GM21825 (cell line): ENCODE data around the gene WT1.
"Not testable (repeated sequence)": the region's sequence is repeated elsewhere in the genome, so short reads cannot be mapped to it uniquely, and the experiment has no call there.

Experiments
- ATAC-seq: cut with Tn5 transposase; IDR thresholded peaks from one replicate; pipeline ENCODE4 v1.9.1; 2021; ENCODE audit warnings: mild to moderate bottlenecking, moderate library complexity; ENCODE audit not compliant: unreplicated experiment

The WT1 gene

DNA sequence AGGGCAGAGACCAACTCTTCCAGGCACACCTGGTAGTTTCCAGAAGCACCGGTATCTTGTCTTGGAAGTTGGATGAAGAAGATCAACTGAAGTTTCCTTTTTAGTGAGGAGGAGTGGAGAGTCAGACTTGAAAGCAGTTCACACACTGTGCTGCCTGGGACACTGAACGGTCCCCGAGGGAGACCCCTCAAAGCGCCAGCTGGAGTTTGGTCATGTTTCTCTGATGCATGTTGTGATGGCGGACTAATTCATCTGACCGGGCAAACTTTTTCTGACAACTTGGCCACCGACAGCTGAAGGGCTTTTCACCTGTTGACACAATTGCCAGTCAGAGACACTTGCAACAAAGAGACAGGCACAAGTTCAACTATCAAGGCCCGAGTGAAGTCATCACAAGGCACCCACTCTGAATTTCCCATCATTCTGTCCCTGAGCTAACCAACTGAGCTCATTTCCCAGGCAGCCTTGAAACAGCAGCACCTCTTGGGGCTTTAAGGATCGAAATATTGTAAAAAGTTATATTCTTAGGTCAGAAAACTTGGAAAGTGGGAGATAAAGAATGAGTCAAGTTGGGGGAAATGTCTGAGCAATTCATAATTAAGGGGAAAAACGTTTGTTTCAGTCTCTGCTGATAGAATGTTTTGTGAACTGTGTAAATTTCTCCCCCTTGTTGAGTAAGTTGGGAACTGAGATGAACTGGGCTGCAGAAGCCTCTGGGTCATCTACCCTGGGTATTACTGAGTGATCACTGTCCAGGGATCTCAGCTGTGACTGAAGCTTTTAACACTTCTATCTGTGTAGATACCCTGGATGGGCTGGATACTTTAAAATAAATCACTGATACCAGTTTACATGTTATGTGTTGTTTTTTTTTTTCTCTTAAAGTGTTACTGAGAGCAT, 46.2 kb downstream of the WT1 start:
- no peak for ATAC-seq

DNA sequence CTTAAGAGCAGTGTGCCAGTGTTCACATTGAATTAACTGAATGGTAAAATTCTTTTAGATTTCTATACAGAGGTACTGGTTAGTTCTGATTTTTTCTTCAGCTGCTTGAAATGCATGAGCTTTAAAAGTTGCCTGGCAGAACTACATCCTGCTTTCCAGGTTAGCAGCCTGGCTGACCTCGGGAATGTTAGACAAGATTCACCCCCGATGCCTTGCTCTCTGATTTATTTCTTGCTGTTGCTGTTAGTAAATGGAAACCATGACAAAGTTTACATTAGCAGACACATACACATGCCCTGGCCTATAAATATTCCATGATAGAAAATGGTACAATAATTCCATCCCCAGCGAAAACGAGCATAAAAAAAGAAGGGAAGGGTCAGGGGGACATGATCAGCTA, 47.0 kb downstream of the WT1 start:
- ATAC-seq: no peak

DNA sequence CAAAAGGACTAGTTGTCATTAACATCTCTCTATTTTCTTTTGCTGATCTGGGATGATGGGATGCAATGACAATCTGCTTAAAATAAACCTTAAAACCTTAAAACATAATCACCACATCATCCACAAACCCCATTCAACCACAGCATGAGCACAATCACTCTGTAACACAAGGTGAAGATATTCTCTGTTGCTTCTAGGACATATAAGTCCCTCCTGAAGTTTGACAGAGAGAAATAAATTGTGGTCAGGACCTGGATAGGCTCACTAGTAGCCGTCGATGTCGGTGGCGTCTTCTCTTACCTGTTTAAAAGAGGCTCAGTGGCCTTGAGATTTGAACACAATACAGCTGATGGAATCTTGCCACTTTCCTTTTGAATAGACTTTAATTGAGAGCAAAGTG, 47.9 kb downstream of the WT1 start:
- ATAC-seq: no peak

DNA sequence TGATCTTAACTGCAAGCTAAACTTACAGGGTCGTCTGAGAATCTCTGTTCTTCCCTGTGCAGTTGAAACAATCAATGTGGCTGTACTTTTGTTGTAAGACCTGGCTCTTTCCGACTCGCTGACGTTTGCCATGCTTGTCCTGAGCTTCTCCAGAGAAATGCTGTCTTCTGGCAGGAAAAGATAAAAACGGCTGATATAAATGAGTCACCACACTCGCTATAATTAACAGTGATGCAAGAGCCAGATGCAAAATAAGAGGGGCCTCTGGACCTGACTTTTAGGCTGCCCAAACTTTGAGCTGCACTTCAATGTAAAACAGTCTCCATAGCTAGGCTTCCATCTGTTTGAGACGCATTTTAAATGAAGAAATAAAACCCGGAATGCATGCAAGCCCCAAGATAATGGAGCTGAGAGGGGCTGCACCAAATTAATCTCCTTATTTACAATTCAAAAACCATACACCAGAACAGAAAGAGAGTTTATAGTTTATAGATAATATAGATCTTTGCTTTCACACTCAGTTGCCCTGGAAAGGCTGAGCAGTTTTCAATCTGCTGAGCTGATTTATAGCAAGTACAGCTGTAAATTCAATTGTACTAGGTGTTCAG, 48.5 kb downstream of the WT1 start:
- no peak for ATAC-seq

DNA sequence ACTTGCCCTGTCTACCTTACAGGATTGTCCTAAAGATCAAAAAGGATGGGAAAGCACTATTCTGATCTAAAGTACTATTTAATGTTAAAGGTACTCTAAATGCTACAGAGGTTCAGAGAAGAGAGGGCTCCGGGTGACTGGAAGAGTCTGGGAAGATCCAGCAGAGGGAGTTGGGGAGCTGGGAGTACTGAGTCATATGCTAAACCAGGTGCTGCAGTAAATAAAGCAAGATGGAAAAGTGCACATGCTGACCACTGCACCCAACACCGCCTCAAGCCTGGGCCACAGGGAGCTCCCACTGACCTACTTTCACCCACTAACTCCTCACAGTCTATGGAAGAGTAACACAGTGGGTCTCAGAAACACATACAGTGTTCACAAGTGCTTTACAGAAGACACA, 49.3 kb downstream of the WT1 start:
- ATAC-seq: no peak

DNA sequence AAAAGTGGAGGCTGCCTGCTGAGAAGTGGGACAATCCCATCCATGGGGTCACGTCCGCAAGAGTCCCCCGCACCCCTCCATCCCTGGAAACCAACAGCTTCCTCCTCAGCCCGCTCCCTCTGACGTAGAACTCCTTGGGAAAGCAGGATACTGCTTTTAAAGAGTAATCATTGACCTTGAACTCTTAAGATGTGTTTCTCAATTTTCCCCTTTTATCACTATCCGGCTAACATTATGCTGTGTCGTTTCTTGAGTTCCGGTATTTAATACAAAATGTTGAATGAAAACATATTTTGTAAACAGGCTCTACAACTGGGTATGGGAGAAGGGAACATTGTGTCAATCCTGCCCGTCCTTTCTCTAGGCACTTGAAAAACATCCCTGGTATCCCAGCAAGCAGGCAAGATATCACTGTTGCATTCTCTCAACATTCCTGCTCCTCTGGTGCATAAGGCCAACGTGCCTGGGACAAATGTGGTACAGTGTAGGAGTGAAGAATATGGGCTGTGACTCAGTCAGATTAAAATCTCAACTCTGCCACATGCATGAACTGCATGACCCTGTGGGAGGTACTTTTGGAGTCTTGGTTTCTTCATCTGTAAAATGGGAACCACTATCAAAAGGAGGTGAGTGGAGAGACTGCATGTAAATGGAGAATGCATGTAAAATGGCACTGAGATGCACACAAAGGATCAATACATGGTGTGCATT, 52.8 kb downstream of the WT1 start:
- no peak for ATAC-seq

DNA sequence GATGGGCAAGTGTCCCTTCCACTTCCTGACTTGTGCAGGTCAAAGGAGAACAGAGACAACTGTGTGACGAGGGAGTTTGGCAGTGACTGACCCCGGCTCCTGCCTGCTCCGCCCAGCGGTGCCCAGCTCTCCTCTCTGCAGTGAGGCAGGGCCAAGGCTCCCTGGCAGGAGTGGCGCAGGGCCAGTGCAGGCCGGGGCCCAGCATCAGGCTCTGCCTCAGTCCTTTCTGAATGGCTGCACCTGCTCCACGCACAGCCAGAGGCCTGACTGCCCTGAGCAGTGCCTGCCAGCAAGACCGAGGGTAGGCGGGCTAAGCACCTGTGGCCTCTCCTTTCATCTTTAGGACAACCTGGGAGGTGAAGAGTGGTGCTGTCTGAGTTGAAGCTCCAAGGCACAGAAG, 54.2 kb downstream of the WT1 start:
- no peak for ATAC-seq

DNA sequence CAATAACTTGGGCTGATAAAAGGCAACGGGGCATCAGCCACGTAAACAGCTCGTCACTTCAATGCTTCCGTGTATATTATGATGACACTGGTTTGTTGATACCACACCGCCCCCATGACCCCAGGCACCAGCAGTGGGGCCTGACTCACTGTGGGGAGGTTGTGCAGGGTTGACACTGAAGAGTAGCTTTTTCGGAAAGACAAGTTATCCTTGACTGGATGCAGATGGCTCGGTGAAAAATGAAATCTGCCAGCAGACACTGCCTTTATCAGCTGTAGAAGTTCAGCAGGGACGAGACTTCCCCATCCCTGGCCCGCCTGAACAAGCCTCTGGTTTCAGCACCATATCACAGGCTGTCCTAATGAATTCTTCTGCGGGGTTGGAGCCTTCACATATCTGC, 55.6 kb downstream of the WT1 start:
- ATAC-seq: no peak

DNA sequence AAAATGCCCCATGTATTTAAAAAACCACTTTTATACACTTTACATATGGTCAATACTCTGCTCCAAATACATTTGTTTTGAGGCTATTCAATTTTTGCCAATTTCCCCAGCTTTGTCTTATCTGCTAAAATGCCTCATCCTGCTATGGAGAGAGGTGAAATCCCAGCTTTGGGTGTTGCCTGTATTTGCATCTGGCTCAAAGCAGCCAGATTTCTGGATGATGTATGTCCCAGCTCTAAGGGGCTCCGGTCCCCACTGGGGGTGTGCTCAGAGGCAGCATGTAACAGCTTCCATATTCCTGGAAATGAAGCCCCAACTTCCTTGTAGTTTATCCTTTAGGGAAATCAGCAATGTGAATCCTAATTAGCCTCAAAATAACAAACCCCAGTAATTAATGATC, 59.5 kb downstream of the WT1 start:
- no peak for ATAC-seq

DNA sequence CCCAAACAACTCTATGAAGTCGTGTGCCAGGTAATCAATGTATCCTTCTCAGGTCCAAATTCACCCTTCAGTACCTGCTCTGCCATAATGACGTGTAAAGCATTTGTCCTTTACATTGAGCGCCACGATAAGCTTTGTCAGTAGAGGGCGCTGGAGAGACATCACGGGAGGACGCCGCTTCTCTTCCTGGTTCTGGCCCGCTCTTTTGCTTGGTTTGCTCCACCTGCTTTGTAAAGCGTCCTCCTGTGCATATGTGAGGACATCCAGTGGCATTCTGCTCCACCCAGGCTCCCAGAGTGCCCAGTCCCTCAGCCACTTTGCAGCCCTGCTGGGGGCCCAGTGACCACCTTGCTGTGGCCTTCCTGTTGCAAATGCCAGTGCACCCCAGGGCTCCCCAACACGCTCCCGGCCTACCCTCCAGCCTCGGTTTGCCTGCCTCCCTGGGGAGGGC, 61.1 kb downstream of the WT1 start:
- peak; percentile 57 for ATAC-seq

DNA sequence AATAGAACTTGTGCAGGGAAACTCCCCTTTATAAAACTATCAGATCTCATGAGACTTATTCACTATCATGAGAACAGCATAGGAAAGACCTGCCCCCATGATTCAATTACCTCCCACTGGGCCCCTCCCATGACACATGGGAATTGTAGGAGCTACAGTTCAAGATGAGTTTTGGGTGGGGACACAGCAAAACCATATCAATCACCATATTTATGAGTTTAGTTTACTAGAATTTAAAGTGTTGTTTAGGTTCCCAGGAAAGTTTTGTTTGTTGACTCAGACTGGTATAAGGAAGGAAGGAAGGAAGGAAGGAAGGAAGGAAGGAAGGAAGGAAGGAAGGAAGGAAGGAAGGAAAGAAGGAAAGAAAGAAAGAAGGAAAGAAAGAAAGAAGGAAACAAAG, 65.4 kb downstream of the WT1 start:
- ATAC-seq: not testable (repeated sequence)

DNA sequence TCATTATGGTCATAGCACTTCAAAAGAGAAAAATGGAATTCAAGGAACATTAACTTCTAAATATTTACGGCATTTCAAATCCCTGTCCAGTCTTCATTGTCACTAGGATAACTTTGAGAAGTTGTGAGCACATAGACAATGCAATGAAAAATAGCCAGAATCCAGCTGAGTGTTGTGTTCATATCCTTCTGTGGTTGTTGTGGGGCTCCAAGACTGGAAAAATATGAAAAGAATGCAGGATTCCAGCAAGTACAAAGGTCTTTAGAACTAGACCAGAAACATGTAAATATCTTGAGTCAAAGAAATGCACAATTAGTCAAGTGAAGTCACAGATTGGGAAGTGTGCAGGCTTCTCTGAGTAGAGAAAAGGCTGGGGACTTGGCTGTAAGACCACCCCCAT, 68.7 kb downstream of the WT1 start:
- ATAC-seq: no peak

DNA sequence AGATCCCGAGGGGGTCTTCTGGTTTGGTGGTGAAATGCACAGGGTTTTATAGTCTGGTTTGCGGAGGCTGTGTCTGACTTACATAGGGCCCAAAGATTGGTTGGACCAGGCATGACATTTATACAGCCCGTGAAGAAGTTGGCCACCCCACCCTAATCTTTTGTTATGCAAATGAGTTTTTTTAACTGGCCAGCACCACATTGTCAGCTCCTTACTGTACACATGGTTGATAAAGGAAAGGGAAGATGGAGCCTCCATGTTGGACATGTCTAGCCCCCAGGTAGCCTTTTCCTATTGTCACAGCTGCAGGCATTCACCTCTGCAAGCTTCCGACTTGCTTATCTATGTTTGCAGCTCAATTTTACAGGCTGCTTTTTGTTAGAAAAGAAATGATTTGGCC, 70.1 kb downstream of the WT1 start:
- ATAC-seq: no peak

DNA sequence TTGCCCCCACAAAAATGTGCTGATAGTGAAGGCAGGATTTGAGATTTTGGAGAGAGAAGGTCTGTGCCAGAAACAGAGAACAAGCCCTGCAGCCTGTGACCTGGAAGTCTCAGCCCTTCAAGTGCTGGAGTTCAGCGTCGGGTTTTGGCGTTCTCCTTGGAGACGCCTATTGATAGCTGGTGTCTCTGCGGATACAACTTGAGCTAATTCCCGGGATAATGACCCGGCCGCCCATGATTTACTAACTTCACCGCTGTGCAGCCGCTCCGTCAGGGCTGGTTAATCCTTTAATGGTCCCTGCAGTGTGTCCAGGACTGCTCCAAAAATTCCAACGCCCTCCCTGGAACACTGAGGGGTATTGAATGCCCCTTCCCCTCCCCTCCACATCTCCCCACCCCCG, 76.6 kb downstream of the WT1 start:
- ATAC-seq: no peak

DNA sequence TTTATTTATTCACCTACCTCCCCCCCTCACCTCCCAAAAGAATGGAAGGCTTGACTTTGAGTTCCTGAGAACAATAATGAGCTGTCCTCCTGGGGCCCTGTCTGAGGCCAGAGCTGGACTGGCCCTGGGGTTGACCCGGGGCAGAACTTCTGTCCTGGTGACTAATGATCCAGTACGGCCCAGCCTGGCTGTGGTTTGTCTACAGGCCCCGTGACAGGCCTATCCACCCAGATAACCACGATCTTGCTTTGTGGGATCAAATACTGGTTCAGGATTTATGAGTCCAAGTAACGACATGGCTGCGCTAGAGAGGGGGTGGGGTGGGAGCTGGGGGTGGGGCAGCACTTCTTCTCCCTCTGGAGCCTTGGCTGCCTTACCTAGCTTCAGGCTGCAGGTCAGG, 81.5 kb downstream of the WT1 start:
- ATAC-seq: no peak

DNA sequence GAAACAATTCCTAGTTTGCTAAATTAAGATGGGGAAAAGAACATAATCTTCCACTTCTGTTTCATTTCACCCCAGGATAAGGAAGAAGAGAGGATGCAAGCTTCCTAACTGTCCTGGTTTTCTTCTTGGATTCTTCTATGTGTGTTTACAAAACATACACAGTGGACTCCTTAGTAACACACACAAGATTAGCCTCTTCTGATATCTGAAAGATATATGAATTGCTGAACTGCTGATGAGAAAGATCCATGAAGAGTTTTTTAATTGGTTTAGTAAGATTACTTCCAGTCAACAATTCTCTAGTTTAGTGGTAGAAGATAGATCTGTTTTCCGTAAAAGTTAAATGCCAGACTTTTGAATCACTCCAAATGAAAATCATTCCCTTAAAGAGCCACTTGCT, 86.8 kb downstream of the WT1 start:
- no peak for ATAC-seq

DNA sequence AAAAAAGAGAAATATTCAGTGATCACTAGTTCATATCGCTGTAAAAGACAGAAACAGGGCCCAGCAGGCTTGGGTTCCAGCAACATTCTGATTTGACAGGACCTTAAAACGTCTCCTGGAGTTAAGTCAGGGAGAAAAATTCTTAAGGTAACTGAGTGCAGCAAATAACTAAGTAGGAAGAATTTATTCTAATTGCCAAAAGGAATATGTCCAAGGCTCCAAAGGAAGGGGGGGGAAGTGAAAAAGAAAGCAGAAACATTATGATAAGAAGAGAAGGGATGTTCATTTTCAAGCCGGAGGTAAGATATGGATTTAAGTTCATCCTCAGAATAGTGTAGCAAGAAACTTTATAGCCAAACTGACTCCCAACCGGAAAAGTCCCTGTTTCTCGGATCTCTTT, 90.4 kb downstream of the WT1 start:
- ATAC-seq: no peak

DNA sequence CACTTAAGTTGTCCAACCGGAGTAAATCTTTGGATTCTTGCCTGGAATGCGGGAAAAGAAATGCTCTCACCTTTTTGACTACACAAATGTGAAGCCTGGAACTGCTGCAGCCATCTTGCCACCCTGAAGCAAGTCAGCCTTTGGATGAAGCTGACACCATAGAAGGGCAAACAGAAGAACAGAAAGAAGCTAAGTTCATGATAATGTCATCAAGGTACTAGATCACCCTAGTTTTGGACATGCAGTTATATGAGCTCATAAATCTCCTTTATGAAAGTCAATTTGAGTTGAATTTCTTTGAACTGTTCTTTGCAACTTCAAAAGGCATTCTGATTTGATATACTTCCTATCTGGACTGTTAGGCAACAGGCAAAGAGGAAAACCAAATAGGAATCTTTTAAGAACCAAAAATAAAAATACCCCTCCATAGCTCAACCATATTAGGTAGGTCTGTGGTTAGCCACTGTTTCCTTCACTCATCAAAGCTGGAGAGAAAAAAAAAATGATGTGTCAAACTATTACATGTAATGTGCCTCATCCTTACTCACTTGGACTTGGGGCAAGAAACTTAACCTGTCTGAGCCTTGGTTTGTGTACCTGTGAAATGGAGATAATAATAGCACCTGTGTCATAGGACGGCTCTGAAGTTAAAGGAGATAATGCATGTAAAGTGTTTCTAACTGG, 91.9 kb downstream of the WT1 start:
- ATAC-seq: no peak

DNA sequence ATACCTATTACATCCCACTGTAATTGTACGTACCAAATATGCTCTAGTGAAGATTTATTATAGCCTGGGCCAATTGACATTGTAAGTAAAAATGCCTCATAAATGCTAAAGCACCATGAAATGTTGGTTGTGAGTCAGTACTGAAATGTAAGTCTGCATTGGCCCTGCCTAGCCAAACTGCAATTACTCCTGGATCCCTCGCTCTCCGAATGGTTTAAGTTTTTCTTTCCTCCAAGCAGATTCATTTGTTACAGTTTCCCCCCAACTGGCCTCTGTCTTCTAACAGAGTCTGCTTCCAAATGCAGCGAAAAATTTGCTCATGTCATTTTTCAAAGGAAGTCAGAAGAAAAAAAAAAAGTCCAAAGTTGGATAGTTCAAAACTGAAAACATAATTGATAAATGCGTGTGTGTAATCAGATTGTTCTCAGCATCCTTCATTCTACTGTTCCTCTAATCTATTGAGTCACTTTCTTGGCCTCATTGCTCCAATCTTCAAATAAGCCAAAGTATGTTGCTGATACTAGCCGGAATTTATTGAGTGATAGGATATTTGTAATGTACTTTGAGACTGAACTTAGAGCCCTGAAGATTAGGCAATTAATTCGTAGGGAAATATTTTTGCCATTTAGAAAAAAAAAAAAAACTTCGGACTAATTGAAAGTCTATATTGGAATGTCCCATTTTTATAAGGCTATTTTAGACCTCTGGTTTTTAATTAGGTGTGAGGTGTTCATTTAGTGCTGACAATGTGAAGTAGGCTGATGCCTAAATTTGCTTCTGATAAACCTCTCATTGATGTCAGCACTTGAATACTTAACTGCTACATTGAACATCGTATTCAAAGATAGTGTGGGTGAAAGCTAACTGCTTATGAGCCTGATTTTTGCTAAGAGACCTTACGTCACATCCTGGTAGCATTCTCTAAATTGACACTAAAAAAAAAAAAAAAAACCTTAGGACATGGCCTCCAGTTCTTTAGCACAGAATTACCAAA, 93.4 kb downstream of the WT1 start:
- no peak for ATAC-seq

DNA sequence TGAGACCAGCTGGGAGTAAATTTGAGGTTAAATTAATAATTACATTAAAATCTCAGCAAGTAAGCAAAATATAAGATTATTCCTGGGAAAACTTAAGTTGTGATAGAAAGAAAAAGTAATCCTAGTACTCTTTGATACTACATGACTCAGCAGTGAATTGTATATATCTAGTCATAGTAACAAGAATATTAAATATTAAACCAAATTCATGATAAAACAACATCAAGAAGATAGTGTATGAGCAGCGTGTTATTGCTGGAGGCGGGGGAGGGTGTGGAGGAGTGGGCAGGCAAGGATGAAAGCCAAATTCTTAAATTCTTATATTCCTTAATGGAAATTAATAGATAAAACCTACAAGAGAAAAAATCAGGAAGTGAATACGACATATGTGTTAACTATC, 95.2 kb downstream of the WT1 start:
- no peak for ATAC-seq
